Ascending aorta (tissue), 2 donors: Measurements from ENCODE around the gene LRCH1. TPM values are rescaled to one million over a fixed set of nuclear protein-coding genes. Genes with fewer than 3 reads are reported as not detected.
A peak's percentile ranks its signal among the peaks of the same experiment; 100 is the strongest.

Experiments
- DNase-seq, 2 donors: peaks; one replicate each; pipeline ENCODE4 v3.0.0-alpha.2; 2019; ENCODE audit warnings: low spot score in 2 of 2
- H3K27ac ChIP-seq, 2 donors: fragments of 200-600 bp; sonication (generic); one replicate each; pipeline ENCODE4 v1.5.1; 2016 to 2017; ENCODE audit warnings: mild to moderate bottlenecking in 1 of 2
- H3K27me3 ChIP-seq: fragments of 200-600 bp; sonication (generic); one replicate; pipeline ENCODE4 v1.5.1; 2017
- H3K36me3 ChIP-seq, 2 donors: fragments of 200-600 bp; sonication (generic); one replicate each; pipeline ENCODE4 v1.5.1; 2016
- H3K4me1 ChIP-seq, 2 donors: fragments of 200-600 bp; sonication (generic); one replicate each; pipeline ENCODE4 v1.5.1; 2016 to 2017; ENCODE audit warnings: mild to moderate bottlenecking in 1 of 2
- H3K4me3 ChIP-seq, 2 donors: fragments of 200-600 bp; sonication (generic); one replicate each; pipeline ENCODE4 v1.5.1; 2016 to 2017; ENCODE audit warnings: mild to moderate bottlenecking in 1 of 2
- H3K9me3 ChIP-seq, 2 donors: fragments of 200-600 bp; sonication (generic); one replicate each; pipeline ENCODE4 v1.5.1; 2016
- intact Hi-C: fragments of 100-400 bp; cut with DNase I; formaldehyde crosslinking; loops from one replicate; pipeline ENCODE4 v1.15.1; 2023
- total RNA-seq: library from RNA; depleted of rRNA; stranded (reverse); fragments of >200 nt; gene quantifications from one replicate; pipeline ENCODE4 v1.1.0, GENCODE V29; 2016
- TF ChIP-seq, protein P1 (sequence below), 3 experiments: fragments of 200-600 bp in 2 of 3; fragments of 450-650 bp in 1 of 3; sonication (generic) in 2 of 3; IDR thresholded peaks; one replicate each; pipeline ENCODE4 v1.5.1; 2016 to 2019; ENCODE audit warnings: antibody characterized with exemption in 3 of 3, mild to moderate bottlenecking in 1 of 3, moderate library complexity in 1 of 3

The LRCH1 gene
- total RNA-seq, 1 donor from 2014 or later: 45.4 TPM

DNA sequence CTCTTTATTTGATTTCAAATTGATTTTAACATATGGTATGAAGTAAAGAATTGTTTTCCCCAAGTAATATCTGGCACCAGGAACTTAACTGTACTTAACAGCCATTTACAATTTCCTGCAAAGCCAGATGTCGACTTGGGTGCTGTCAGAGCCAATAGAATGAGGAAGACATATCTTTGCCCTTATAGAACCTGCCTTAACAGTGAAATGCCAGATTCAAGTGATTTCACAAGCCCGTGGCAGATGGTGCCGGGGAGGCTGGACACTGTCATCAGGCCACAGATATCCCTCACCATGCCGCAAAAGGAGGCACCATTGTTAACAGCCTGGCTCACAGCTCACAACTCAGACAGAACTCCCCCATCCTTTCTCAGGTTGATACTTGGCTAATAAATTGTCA lies 195.3 kb downstream of the LRCH1 start:
- Histone ChIP-seq H3K9me3 (no peaks in the 10 kb centered on the region), H3K4me3 (no peak overlapping the region), H3K36me3 (peaks cover 11 to 41% of the 10 kb centered on the region in 2 donors), H3K27ac (no peak overlapping the region), H3K4me1 (no peaks in the 10 kb centered on the region), H3K27me3 (no peaks in the 10 kb centered on the region)
- intact Hi-C loops: no loop called here
- DNase-seq: no peak
- TF ChIP-seq, protein P1, sequence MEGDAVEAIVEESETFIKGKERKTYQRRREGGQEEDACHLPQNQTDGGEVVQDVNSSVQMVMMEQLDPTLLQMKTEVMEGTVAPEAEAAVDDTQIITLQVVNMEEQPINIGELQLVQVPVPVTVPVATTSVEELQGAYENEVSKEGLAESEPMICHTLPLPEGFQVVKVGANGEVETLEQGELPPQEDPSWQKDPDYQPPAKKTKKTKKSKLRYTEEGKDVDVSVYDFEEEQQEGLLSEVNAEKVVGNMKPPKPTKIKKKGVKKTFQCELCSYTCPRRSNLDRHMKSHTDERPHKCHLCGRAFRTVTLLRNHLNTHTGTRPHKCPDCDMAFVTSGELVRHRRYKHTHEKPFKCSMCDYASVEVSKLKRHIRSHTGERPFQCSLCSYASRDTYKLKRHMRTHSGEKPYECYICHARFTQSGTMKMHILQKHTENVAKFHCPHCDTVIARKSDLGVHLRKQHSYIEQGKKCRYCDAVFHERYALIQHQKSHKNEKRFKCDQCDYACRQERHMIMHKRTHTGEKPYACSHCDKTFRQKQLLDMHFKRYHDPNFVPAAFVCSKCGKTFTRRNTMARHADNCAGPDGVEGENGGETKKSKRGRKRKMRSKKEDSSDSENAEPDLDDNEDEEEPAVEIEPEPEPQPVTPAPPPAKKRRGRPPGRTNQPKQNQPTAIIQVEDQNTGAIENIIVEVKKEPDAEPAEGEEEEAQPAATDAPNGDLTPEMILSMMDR (IDR thresholded peaks at IDR 0.05): no peak

- Histone ChIP-seq H3K36me3 (peaks cover 11 to 33% of the 10 kb centered on the region in 2 donors), H3K4me1 (no peaks in the 10 kb centered on the region), H3K27me3 (no peaks in the 10 kb centered on the region), H3K9me3 (no peaks in the 10 kb centered on the region), H3K4me3 (no peak overlapping the region), H3K27ac (peak overlapping the region in 1 of 2 donors; percentile 19)
- intact Hi-C loops: no loop called here
- TF ChIP-seq, protein P1 (IDR thresholded peaks at IDR 0.05): no peak
- DNase-seq: no peak
Observed at GRCh38 chr13:46749951-46750350, 197.0 kb downstream of the LRCH1 start.

GRCh38 chr13:46751811-46752635 lies 199.1 kb downstream of the LRCH1 start:
- Histone ChIP-seq H3K4me1 (peaks cover 0 to 4% of the 10 kb centered on the region in 2 donors), H3K27me3 (no peaks in the 10 kb centered on the region), H3K9me3 (no peaks in the 10 kb centered on the region), H3K36me3 (peaks cover 6 to 22% of the 10 kb centered on the region in 2 donors), H3K27ac (no peak overlapping the region), H3K4me3 (no peak overlapping the region)
- intact Hi-C loops: no loop called here
- no peak for DNase-seq
- TF ChIP-seq, protein P1 (IDR thresholded peaks at IDR 0.05): no peak

GRCh38 chr13:46753137-46753536 lies 200.2 kb downstream of the LRCH1 start:
- Histone ChIP-seq H3K36me3 (peaks cover 4 to 19% of the 10 kb centered on the region in 2 donors), H3K4me3 (no peak overlapping the region), H3K9me3 (no peaks in the 10 kb centered on the region), H3K4me1 (peaks cover 4 to 16% of the 10 kb centered on the region in 2 donors), H3K27me3 (no peaks in the 10 kb centered on the region), H3K27ac (no peak overlapping the region)
- TF ChIP-seq, protein P1 (IDR thresholded peaks at IDR 0.05): no peak
- intact Hi-C loops: no loop called here
- DNase-seq: no peak

DNA sequence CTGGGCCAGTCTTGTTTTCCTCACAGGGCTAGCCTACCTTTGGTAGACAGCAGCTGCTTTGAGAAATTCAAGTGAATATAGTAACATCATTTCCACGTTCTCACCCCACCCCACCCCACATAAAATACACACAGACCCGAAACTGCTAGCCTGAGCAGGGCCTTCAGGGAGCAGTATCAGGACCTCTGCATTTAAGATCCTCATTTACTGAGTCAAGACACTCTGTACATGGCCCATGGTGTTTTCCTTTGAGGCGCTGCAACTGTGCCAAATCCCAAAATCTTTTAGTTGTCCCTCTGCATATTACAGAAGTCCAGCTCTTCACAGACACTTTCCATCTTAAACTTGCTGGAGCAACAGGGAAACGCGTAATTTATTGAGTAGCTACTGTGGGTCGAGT lies 200.9 kb downstream of the LRCH1 start:
- TF ChIP-seq, protein P1 (IDR thresholded peaks at IDR 0.05): no peak
- H3K4me1 ChIP-seq: peaks cover 4 to 17% of the 10 kb centered on the region in 2 donors
- peaks cover 2 to 11% of the 10 kb centered on the region in 2 donors for H3K36me3 ChIP-seq
- no peaks in the 10 kb centered on the region for H3K27me3 ChIP-seq
- no peak for DNase-seq
- no peak overlapping the region for H3K27ac ChIP-seq
- H3K9me3 ChIP-seq: no peaks in the 10 kb centered on the region
- intact Hi-C loops: no loop called here
- no peak overlapping the region for H3K4me3 ChIP-seq
